Right cardiac atrium (tissue), 5 donors: ENCODE measurements around the gene PHACTR1. TPM values are rescaled to one million over a fixed set of nuclear protein-coding genes. Genes with fewer than 3 reads are reported as not detected.
A peak's percentile ranks its signal among the peaks of the same experiment; 100 is the strongest.

Experiments
- ATAC-seq, 2 donors: fragments of 200-7000 bp; cut with Tn5 transposase; one replicate each; pipeline versions ENCODE4 v1.8.0 to v1.9.1; 2020; ENCODE audit warnings: moderate library complexity in 2 of 2, mild to moderate bottlenecking in 1 of 2
- DNase-seq, 3 donors: peaks; one replicate each; pipeline ENCODE4 v3.0.0-alpha.2; 2020
- H3K27ac ChIP-seq: one replicate; pipeline ENCODE4 v1.5.1; 2013; ENCODE audit warnings: mild to moderate bottlenecking, low read length, control low read depth, moderate library complexity
- H3K27me3 ChIP-seq: one replicate; pipeline ENCODE4 v1.6.1; 2013; ENCODE audit not compliant: control insufficient read depth, insufficient read depth
- H3K4me1 ChIP-seq: one replicate; pipeline ENCODE4 v1.6.1; 2013; ENCODE audit warnings: low read length; ENCODE audit not compliant: control insufficient read depth, insufficient read depth
- H3K4me3 ChIP-seq: one replicate; pipeline ENCODE4 v1.5.1; 2013; ENCODE audit warnings: low read length, control low read depth
- H3K9me3 ChIP-seq: one replicate; pipeline ENCODE4 v1.6.1; 2013; ENCODE audit warnings: low read length; ENCODE audit not compliant: control insufficient read depth
- WGBS: extraction: QIAGEN DNeasy Blood & Tissue Kit; methylation state at CpG from one replicate; pipeline ENCODE4 v1.1.7; 2013; 5-methylcytosine and 5-hydroxymethylcytosine counted together
- intact Hi-C, 4 donors: fragments of 100-400 bp; cut with DNase I; formaldehyde crosslinking; loops; one replicate each; pipeline versions ENCODE4 v1.11.0 to v1.14.0; 2022 to 2023
- polyA plus RNA-seq: library from polyadenylated mRNA; stranded (reverse); fragments of 200-250 nt; gene quantifications from one replicate; pipeline ENCODE4 v1.2.3, GENCODE V29; 2013
- total RNA-seq, 4 donors: library from RNA; stranded (reverse); fragmentation: NEBNext Ultra II Directional; extraction: Animal tissue kit (Norgen Biotek cat#: 25700); gene quantifications; one replicate each; pipeline ENCODE4 v1.2.1, GENCODE V29; 2021
- donor health status: healthy with polysubstance abuse.
- donor health status: DM: no; HTN: yes; CAD: no.
- donor health status: DM: no; HTN: no; CAD: no.
- donor health status: DM: no; HTN: yes; CAD: no; lungs with severe emphysema.
- donor health status: DM: yes; HTN: yes; CAD: no.

Gene PHACTR1
- total and polyA plus RNA-seq, 5 donors, result 7.3 to 29.4 (median 25.1) TPM

- DNase-seq (no peak), ATAC-seq (no peak)
- H3K27me3 ChIP-seq, result no peaks in the 10 kb centered on the region
- whole genome bisulfite sequencing, result 86% methylated on average over 7 of the region's 7 CpGs
- intact Hi-C loops, result no loop called here
- no peaks in the 10 kb centered on the region for H3K9me3 ChIP-seq
- no peak overlapping the region for H3K27ac ChIP-seq
- no peaks in the 10 kb centered on the region for H3K4me1 ChIP-seq
- H3K4me3 ChIP-seq, result no peak overlapping the region
Measured at GRCh38 chr6:12992770-12993169, 276.2 kb downstream of the PHACTR1 start.

- DNase-seq, result no peak
- Histone ChIP-seq H3K9me3 (no peaks in the 10 kb centered on the region), H3K4me3 (peak overlapping the region; percentile 38), H3K27me3 (no peaks in the 10 kb centered on the region), H3K27ac (peak overlapping the region; percentile 45), H3K4me1 (no peaks in the 10 kb centered on the region)
- intact Hi-C loops, result no loop called here
- no peak for ATAC-seq
- WGBS, result 71% methylated on average over 5 of the region's 5 CpGs
Measured at GRCh38 chr6:12993283-12993898, 276.8 kb downstream of the PHACTR1 start.

- WGBS, result 96% methylated on average over 4 of the region's 4 CpGs
- Histone ChIP-seq H3K27me3 (no peaks in the 10 kb centered on the region), H3K4me1 (no peaks in the 10 kb centered on the region), H3K9me3 (no peaks in the 10 kb centered on the region), H3K27ac (no peak overlapping the region), H3K4me3 (no peak overlapping the region)
- intact Hi-C loops, result no loop called here
- no peak for ATAC-seq
- DNase-seq, result no peak
Measured at GRCh38 chr6:12995419-12995818, 278.9 kb downstream of the PHACTR1 start.

- Histone ChIP-seq H3K27ac (no peak overlapping the region), H3K4me3 (no peak overlapping the region), H3K9me3 (no peaks in the 10 kb centered on the region), H3K27me3 (no peaks in the 10 kb centered on the region), H3K4me1 (no peaks in the 10 kb centered on the region)
- intact Hi-C loops, result no loop called here
- DNase-seq (no peak), ATAC-seq (no peak)
Measured at GRCh38 chr6:13000537-13000936, 284.0 kb downstream of the PHACTR1 start.

- Histone ChIP-seq H3K27ac (no peak overlapping the region), H3K9me3 (no peaks in the 10 kb centered on the region), H3K4me3 (no peak overlapping the region), H3K4me1 (peaks cover 1% of the 10 kb centered on the region), H3K27me3 (no peaks in the 10 kb centered on the region)
- intact Hi-C loops, result no loop called here
- ATAC-seq, result no peak
- no peak for DNase-seq
- 88% methylated on average over 3 of the region's 3 CpGs for WGBS
Measured at GRCh38 chr6:13001927-13002326, 285.4 kb downstream of the PHACTR1 start.

GRCh38 chr6:13004601-13005000 is 288.0 kb downstream of the PHACTR1 start:
- no peaks in the 10 kb centered on the region for H3K27me3 ChIP-seq
- no peak overlapping the region for H3K4me3 ChIP-seq
- no peaks in the 10 kb centered on the region for H3K9me3 ChIP-seq
- H3K27ac ChIP-seq, result no peak overlapping the region
- DNase-seq, result no peak
- ATAC-seq, result no peak
- peaks cover 1% of the 10 kb centered on the region for H3K4me1 ChIP-seq
- intact Hi-C loops, result no loop called here
- WGBS, result 46% methylated on average over 2 of the region's 2 CpGs

GRCh38 chr6:13005994-13006393 is 289.4 kb downstream of the PHACTR1 start:
- Histone ChIP-seq H3K27ac (peak overlapping the region; percentile 1), H3K9me3 (no peaks in the 10 kb centered on the region), H3K4me3 (no peak overlapping the region), H3K4me1 (peaks cover 1% of the 10 kb centered on the region), H3K27me3 (no peaks in the 10 kb centered on the region)
- intact Hi-C loops, result no loop called here
- DNase-seq (no peak), ATAC-seq (peak; percentile 34 to 66)
- WGBS, result 71% methylated on average over 5 of the region's 5 CpGs

GRCh38 chr6:13006578-13007300 is 290.2 kb downstream of the PHACTR1 start:
- peak; percentile 83 to 92 for ATAC-seq
- intact Hi-C loops, result no loop called here

GRCh38 chr6:13007744-13008143 is 291.2 kb downstream of the PHACTR1 start:
- Histone ChIP-seq H3K9me3 (no peaks in the 10 kb centered on the region), H3K27ac (no peak overlapping the region), H3K4me1 (peaks cover 1% of the 10 kb centered on the region), H3K4me3 (no peak overlapping the region), H3K27me3 (no peaks in the 10 kb centered on the region)
- intact Hi-C loops, result no loop called here
- 93% methylated on average over 1 of the region's 1 CpG for WGBS
- no peak for DNase-seq
- no peak for ATAC-seq

More at GRCh38 chr6:13006578-13007300, 290.2 kb downstream of the PHACTR1 start:
- 49% methylated on average over 4 of the region's 4 CpGs for WGBS
- peaks cover 1% of the 10 kb centered on the region for H3K4me1 ChIP-seq
- no peak overlapping the region for H3K4me3 ChIP-seq
- H3K27ac ChIP-seq, result peak overlapping the region; percentile 8
- DNase-seq, result no peak
- H3K9me3 ChIP-seq, result no peaks in the 10 kb centered on the region
- H3K27me3 ChIP-seq, result no peaks in the 10 kb centered on the region

- Histone ChIP-seq H3K27me3 (no peaks in the 10 kb centered on the region), H3K4me3 (no peak overlapping the region), H3K27ac (no peak overlapping the region), H3K4me1 (peaks cover 1% of the 10 kb centered on the region), H3K9me3 (no peaks in the 10 kb centered on the region)
- intact Hi-C loops, result no loop called here
- DNase-seq, result no peak
- no peak for ATAC-seq
- 92% methylated on average over 3 of the region's 3 CpGs for WGBS
Measured at GRCh38 chr6:13009031-13009430, 292.5 kb downstream of the PHACTR1 start.

GRCh38 chr6:13009461-13009860 is 292.9 kb downstream of the PHACTR1 start:
- DNase-seq (no peak), ATAC-seq (no peak)
- Histone ChIP-seq H3K27me3 (no peaks in the 10 kb centered on the region), H3K9me3 (no peaks in the 10 kb centered on the region), H3K4me3 (no peak overlapping the region), H3K4me1 (peaks cover 1% of the 10 kb centered on the region), H3K27ac (no peak overlapping the region)
- 97% methylated on average over 2 of the region's 2 CpGs for WGBS
- intact Hi-C loops, result no loop called here
